NCI-H2227 (cell line): ENCODE measurements around the gene CALML3.

Source experiments
- DNase-seq: peaks from one replicate; lab custom pipeline; 2025; ENCODE audit not compliant: unreplicated experiment; lab: John Stamatoyannopoulos, UW

CALML3 gene

GRCh38 chr10:5506246-5506645 is 18.5 kb upstream of the CALML3 start:
- DNase-seq: no peak

- no peak for DNase-seq
Observed at GRCh38 chr10:5506751-5507648, 17.8 kb upstream of the CALML3 start.

- no peak for DNase-seq
Observed at GRCh38 chr10:5507649-5508131, 17.1 kb upstream of the CALML3 start.

GRCh38 chr10:5508161-5508604 is 16.6 kb upstream of the CALML3 start:
- no peak for DNase-seq

- DNase-seq: no peak
Observed at GRCh38 chr10:5508786-5509185, 16.0 kb upstream of the CALML3 start.

GRCh38 chr10:5509236-5509635 is 15.5 kb upstream of the CALML3 start:
- DNase-seq: no peak

GRCh38 chr10:5509691-5510090 is 15.1 kb upstream of the CALML3 start:
- no peak for DNase-seq

GRCh38 chr10:5510281-5511072 is 14.3 kb upstream of the CALML3 start:
- no peak for DNase-seq

- DNase-seq: no peak
Observed at GRCh38 chr10:5511231-5511884, 13.4 kb upstream of the CALML3 start.

- no peak for DNase-seq
Observed at GRCh38 chr10:5511885-5512280, 12.9 kb upstream of the CALML3 start.

- no peak for DNase-seq
Observed at GRCh38 chr10:5512331-5512730, 12.4 kb upstream of the CALML3 start.

- DNase-seq: no peak
Observed at GRCh38 chr10:5512881-5513612, 11.7 kb upstream of the CALML3 start.

GRCh38 chr10:5514226-5514850 is 10.4 kb upstream of the CALML3 start:
- DNase-seq: no peak

GRCh38 chr10:5515948-5516761 is 8.6 kb upstream of the CALML3 start:
- no peak for DNase-seq

- no peak for DNase-seq
Observed at GRCh38 chr10:5517546-5517945, 7.2 kb upstream of the CALML3 start.

GRCh38 chr10:5518143-5518542 is 6.6 kb upstream of the CALML3 start:
- peak; percentile 1 for DNase-seq

- no peak for DNase-seq
Observed at GRCh38 chr10:5519054-5519453, 5.7 kb upstream of the CALML3 start.

GRCh38 chr10:5522913-5523560 is 1.7 kb upstream of the CALML3 start:
- DNase-seq: no peak
